Activated CD8-positive, alpha-beta memory T cell treated with anti-CD3 and anti-CD28 coated beads, Interleukin-2, amount 50 U/mL, for 1 hour (primary cell): ENCODE data around the gene FBXO33.

ENCODE experiments used
- DNase-seq: peaks from one replicate; pipeline ENCODE4 v3.0.0-alpha.2; 2020; ENCODE audit errors: extremely low read depth

FBXO33 gene

DNA sequence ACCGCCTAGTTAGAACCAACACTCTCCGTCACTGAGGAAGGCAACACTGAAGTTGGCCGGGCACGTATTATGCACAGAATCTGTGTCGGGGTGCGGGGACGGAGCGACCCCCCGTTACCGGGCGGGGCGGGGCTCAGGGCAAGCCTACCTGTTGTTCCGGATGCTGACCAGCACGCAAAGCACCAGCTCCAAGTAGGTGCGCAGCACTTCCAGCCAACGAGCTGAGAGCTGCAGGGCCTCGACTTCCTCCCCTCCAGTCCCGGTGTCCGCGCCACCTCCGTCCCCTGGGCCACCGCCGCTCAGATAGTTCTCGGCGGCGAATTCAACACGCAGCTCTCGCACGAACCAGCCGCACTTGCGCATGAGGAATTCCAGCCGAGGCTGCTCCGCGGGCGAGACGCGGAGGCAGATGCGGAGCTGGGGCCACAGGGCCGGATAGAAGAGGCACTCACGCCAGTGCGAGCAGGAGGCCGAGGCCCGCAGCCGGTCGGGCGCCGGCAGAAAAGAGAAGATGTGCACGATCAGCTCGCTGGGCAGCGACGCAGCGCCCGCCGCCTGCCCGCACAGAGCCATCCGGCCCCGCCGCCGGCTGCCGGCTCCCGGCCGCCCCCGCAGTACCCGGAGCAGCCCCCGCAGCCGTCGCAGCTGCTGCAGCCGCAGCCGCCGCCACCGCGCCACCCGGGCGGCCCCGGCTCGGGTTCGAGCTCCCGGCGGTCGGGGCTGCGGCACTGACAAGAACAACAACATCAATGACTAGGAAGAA, 636 bp downstream of the FBXO33 start:
- DNase-seq: no peak

DNA sequence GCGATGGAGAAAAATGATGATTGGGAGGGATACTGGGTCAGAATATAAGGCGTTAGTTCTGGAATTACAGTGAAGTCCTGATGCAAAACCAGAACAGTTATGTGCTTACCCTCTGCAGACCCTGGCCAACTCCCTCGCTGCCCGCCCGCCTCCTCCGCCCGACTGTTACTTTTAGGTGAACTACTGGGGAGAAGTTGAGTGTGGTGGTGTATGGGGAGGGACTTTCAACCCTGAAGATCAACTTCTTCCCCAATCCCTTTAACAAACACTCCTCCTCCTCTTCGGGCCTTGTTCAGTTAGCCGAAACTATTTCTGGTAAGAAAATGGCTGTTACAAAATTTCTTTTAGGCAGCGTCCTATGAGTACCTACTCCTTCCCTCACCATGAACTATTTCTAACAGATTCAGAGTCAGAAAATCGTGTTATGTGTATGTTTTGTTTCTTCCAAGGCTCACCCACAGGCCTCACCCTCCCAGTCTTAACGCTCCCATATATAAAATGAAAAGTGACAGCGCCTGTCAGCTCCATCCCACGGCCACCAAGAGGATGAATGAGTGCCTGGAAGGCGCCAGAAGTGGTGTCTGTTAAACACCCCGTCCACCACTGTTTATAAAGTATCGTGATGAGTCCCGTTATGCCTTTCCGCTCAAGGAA, 1.3 kb downstream of the FBXO33 start:
- DNase-seq: no peak

DNA sequence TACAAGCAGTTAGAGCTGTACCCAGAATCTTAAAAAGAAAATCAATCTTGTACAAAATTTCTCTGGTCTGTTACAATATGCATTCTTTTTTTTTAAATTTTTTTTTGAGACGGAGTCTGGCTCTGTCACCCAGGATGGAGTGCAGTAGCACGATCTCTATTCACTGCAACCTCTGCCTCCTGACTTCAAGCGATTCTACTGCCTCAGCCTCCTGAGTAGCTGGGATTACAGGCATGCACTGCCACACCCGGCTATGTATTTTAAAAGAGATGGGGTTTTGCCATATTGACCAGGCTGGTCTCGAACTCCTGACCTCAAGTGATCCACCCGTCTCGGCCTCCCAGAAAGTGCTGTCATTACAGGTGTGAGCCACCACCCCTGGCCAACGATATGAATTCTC, 4.1 kb downstream of the FBXO33 start:
- no peak for DNase-seq

DNA sequence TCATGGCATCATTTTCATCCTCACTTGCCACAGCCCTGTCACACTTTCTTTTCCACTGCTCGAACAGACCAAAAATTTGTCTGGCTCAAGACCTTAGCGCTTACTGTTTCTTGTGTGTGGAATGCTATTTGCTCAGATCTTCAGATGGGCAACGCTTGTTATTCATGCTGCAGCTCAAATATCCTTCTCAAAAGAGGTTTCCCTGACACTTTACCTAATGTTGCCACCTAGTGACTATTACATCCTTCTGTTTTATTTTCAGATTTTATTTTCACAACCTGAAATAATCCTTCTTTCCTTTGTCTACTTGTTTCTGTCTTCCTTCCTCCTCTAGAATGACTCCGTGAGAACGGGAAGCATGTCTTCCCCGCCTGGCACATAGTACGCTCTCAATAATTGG, 5.6 kb downstream of the FBXO33 start:
- no peak for DNase-seq

DNA sequence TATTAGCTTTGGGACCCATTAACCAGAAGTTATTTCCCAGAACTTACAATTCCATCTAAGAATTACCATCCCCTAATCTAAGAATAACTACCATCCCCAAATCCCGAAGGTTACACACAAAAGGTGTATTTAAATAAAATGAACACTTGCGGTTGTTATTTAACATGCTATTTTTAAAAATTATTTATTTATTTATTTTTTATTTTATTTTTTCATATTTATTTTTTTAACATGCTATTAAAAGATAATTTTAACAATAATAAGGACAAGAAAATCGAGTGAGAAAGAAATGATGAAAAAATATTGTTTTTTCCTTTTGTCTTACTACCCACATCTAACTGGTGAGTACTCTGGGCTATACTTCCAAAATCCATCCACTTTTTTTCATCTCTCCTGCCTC, 6.3 kb downstream of the FBXO33 start:
- no peak for DNase-seq

DNA sequence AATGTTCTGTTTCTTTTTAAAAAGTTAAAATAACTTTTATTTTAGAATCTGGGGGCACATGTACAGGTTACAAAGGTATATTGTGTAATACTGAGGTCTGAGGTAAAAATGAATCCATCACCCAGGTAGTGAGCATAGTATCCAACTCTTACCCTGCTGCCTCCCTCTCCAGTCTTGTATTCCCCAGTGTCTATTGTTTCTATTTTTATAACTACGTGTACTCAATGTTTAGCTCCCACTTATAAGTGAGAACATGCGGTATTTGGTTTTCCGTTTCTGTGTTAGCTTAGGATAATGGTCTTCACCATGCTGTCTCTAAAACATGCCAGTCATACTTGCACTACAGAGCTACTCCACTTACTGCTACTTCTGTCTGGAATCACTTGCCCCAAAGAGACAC, 8.4 kb downstream of the FBXO33 start:
- DNase-seq: no peak

DNA sequence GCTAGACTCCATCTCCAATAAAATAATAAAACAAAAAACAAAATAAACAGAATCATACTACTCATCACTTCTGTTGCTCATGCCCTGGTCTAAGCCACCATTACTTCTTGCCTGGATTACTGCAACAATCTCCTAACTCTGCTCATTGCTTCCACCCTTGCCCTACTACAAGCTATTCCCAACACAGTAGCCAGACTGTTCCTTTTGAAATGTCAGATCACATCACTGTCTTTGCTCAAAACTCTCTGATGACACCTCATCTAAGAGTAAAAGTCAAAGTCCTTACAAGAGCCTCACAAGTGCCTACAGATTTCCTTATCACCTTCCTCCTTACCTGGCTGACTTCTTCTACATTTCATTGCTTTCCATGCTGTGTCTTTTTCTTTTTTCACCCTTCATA, 10.0 kb downstream of the FBXO33 start:
- no peak for DNase-seq

DNA sequence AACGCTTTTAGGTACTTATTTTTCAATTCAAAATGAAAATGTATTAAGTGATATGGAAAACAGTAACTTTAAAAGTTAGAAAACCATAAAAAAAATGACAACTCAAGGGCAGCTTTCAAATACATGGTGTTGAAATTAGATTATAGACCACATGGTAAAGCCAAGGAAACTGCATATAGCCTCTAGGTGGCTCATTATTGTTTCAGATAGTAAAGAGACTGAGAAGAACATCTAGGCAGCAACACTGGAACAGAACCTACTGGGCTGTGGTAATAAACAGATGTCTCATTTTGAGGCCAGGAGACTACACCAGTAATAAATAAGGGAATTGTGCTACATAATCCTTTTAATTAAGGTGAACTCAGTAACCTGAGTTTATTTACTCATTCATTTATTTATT, 13.0 kb downstream of the FBXO33 start:
- DNase-seq: no peak

DNA sequence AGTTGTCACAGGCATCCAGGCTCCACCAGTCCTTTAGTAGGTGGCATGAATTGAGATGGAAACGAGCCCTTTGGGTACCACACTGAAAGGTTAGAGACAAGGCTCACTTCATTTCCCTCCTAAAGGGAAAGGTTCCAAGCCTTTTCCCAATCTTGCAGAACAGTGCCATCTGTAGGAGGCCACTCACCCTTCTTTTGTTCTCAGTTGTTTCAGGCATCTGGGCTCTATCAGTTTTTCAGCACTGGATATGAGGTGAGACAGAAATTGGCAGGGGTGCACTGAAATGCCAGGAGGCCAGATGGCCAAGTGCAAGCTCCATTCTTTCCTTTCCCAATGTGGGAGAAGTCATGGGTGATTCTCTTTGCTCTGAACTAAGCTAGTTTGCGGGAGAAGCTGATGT, 15.2 kb downstream of the FBXO33 start:
- DNase-seq: no peak

DNA sequence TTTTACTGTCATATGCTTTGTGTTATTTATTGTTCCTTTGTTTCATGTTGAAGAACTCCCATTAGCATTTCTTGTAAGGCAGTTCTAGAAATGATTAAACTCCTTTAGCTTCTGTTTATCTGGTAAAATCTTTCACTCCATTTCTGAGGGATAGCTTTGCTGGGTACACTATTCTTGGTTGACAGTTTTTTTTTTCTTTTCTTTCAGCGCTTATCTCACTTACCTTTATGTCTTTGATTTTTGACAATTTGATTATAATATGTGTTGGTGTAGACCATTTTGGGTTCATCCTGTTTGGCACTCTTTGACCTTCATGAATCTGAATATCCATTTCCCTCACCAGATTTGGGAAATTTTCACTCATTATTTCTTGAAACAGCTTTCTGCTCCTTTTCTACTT, 16.2 kb downstream of the FBXO33 start:
- DNase-seq: no peak

DNA sequence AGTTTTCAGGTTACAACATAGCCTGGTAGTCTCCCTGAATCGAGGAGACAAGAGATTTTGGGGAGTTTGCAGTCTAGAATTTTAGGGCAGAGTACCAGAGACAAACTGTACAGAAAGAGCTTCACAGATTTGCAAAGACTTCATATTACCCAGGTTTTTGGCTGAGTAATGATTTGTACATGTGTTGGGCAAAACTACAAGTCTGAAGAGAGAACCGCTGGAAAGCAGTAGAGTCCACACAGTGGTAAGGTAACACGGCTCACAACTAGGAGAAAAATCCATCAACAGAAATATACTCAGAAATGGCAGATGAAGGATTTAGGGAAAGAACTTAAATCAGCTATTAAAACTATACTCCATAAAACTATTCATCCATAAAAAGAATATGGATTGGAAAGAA, 25.7 kb downstream of the FBXO33 start:
- DNase-seq: no peak

DNA sequence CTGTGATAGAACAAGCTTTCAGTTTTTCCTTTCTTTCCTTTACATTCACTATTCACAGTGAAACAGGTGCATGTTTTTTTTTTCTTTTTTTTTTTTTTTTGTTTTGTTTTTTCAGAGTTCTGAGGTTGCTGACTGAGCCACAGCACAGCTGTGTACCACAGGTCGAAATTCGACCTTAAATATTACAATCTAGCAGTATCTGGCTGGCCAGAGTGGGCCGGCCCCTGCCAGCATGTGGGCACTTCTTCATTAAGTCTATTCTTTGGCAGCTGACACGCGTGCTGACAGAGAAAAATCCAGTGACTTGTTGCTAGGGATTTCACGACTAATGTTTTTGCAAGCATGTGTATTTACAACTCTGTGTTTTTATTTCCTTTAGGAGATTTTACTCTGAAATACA, 33.9 kb downstream of the FBXO33 start:
- no peak for DNase-seq

DNA sequence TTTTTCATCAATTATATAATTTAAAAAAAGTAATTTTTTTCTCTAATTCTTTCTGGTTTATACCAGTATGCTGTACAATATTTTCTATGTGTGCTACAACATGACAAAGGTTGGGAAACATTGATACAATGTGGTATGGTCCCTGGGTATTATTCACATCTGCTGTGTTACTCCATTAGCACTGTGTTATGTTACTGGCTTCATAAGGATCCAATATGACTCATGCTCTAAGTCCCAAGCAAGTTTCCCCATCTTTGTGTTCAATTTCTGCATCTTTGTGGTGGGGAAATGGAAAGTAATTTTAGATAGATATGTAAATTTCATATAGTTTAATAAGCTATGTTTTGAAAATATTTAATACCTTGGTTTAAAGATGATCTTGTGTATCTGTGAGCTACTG, 35.8 kb downstream of the FBXO33 start:
- DNase-seq: no peak

DNA sequence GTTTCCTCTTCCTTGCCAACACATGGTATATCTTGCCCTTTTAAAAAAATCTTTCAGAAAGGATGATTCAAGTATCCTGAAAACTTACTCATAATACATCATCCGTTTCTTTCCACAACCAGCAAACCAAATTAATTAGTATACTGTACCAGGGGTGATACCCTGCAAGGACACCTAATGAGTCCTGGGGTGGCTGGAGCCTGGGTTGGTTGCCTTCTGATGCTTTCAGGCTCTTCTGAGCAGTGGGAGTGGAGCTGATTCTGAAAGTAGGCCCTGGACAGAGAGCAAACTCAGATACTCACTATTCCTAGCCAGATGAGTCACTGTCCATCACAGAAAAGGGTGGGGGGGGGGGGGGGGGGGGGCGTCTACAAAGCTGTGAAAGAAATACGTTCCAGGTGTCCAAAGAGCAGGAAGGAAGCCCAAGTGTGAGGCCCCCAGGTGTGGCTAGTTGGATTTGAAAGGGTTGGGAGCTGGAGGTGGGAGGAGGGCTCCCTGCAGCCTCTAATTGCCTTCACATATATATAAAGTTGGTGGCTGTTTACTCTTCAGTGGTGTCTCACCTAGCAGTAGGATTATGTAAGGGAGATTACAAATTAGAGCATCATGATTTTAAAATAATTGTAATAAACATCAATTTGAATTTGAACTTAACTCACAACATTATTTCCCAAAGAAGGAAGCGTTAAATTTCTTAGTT, 36.5 kb downstream of the FBXO33 start:
- no peak for DNase-seq

DNA sequence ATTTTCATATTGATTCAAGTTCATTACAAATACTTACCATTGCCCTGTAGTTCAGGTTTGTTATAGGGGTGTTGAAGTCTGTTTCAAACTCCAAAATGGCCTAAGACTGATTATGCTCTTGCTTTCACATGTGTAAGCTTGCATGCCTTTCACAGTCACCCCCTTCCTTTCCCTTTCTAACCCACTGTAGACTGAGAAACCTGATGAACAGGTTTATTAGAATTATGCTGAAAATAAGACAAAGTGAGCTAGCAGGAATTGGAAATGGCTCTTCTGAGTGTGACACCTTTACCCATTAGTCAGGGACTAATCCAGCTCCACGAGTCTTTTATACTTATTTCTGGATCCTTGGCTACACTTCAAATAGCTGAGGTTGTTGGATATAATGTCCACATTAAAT, 38.9 kb downstream of the FBXO33 start:
- DNase-seq: no peak

DNA sequence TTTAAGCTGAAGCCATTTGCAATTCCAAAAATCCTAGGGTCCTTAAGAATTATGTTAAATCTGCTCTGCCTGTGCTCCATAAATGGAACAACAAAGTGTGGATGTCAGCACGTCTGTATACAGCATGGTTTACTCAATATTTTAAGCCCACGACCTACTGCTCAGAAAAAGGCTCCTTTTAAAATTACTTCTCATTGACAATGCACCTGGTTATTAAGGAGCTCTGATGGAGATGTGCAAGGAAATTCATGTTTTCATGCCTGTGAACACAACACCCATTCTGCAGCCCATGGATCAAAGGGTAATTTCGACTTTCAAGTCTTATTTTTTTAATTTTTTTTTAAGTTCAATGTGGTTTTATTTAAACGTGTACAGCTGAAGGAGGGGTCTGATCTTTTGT, 48.1 kb downstream of the FBXO33 start:
- no peak for DNase-seq

DNA sequence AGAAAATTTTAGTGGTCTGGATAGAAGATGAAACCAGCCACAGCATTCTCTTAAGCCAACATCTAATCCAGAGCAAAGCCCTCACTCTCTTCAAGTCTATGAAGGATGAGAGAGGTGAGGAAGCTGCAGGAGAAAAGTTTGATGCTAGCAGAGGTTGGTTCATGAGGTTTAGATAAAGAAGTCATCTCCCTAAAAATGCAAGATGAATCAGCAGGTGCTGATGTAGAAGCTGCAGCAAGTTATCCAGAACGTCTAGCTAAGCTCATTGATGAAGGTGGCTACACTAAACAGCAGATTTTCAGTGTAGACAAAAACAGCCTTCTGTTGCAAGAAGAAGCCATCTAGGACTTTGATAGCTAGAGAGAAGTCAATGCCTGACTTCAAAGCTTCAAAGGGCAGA, 48.5 kb downstream of the FBXO33 start:
- no peak for DNase-seq

DNA sequence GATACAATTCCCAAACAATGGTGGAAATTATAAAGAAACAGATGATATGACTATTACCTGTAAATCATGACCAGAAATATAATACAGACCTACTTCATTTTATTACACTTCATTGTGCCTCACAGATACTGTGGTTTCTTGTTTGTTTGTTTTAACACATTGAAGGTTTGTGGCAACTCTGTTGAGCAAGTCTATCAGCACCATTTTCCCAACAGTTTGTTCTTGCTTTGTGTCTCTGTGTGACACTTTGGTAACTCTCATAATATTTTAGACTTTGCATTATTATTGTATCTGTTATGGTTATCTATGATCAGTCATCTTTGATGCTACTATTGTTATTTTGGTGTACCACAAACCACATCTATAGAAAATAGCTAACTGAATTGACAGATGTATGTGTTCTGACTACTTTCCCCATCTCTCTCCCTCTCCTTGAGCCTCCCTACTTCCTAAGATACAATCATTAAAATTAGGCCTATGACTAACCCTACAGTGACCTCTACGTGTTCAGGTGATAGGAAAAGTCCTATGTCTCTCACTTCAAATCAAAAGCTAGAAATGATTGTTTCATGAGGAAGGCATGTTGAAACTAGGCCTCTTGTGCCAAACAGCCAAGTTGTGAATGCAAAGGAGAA, 49.1 kb downstream of the FBXO33 start:
- DNase-seq: no peak

DNA sequence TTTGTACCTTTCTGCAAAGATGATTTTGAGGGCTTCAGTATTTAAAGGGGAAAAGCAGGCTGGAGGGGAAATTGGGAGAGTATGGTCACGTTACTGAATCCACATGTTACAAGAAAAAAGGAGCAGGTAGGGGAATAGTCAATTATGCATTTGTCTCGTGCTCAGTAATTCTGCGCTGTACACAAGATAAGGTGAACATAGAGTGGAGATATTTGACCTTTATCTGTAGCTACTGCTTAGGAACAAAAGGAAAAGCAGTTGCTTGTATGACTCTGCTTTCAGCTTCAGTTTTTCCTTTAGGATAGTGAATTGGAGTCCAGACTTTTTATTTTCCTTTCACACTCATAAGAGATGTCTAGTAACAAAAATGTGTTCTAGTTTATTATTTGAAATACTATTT, 49.8 kb downstream of the FBXO33 start:
- DNase-seq: no peak

DNA sequence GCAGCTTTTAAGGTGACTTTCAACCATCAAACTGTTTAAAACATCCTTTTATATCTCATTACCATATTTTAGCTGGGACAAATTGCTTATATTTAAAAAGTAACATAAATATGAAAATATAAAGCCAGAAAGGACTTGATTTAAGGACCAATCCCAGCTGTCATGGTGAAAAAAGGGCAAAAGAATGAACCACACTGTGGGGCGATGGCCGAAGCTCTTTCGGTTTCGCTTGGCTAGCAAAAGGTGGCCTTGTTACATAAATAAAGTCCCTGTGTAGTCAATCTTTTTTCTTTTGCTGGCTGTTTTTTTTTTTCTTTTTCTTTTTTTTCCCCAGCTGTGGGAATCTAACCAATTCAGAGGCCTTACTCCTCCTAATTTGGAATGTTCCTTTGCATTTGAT, 50.9 kb downstream of the FBXO33 start:
- no peak for DNase-seq

DNA sequence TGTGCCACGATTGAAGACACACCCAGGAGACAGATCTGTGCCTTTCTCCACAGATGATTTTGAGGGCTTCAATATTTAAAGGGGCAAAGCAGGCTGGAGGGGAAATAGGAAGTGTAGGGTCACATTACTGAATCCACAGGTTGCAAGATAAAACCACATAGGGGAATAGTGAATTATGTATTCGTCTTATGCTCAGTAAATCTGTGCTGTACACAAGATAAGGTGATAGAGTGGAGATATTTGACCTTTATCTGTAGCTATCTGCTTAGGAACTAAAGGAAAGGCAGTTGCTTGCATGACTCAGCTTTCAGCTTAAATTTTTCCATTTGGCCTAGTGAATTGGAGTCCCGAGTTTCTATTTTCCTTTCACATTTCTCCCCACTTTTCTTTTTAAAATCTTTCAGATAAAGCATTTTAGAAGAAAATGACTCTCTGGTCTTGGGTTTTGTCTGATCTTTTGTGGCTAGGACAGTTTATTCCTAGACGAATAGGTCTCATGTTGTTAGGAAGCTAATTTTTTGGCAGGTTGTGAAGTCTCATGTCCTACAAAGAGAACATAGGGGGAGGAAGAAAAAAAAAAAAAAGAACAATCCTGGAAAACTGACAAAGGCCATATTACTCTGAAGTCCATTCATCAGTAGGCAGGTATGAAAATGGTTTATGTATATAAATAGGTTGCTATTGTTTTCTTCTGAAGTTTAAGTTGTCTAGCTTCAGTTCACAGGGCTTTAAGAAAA, 55.4 kb downstream of the FBXO33 start:
- no peak for DNase-seq

DNA sequence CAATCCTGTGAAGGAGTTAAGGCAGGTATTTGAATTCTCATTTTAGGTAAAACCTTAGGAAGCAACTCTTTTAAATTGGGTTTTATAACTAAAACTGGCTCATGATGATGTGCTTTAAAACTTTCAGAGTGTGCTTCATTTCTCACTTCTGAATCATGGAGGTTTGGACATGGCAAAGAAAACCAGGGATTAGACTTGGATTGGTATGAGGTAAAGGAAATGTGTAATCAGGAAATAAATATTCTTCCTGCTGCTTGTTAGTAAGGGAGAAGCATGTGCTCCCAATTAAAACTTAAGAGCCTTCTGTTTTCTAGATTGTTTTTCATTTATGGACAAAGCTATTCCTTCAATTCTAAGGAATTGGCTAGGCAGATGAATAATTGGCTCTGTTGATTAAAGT, 57.4 kb downstream of the FBXO33 start:
- no peak for DNase-seq
